ENCODE measurements around the gene UMODL1.
A peak's percentile ranks its signal among the peaks of the same experiment; 100 is the strongest.

Gene UMODL1

DNA sequence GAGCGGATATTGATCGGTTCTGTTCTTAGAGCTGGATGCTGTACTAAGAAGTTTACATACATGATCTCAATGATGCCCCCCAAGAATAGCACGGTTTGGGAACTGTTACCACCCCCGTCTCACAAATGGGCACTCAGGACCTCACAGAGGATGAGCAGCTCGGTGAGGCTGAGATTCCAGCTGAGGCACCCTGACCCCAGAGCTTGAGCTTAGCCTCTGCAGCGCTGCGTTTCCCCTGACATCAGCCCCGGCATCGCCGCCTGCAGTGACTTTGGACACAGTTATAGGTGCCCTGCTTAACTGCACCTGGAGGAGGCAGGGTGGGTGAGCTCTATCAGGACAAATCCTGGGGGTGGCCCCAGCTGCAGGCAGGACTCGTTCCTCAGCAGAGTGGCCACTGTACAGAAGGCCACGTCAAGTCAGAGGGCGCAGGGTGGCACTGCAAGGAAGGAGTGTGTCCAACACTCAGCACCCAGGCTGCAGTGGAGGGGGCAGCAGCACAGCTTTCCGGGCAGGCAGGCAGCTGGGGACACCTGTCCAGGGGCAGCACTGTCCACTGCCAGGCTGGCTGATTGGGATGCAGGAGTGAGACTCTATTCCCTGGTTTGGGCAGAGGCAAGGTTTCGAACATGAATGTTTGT is 82.0 kb downstream of the UMODL1 start:
- no peak for DNase-seq

DNA sequence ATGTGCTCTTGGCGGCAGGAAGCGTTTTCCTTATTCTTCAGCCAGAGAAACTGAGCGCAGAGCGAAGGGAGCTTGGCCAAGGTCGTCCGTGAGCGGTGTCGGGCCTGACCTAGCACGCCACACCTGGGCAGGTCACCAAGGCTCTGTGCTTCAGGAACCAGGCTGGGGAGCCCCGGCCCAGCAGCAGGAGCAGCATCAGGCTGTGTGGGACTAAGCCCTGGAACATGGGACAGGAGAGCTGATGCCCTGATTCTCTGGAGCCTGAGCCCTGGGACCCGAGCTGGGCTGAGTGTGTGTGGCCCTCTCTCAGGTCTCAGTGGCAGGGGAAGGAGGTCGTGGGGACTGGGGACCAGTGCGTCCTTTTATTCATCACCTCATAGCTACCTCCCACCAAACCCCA is 82.6 kb downstream of the UMODL1 start:
- no peak for DNase-seq

DNA sequence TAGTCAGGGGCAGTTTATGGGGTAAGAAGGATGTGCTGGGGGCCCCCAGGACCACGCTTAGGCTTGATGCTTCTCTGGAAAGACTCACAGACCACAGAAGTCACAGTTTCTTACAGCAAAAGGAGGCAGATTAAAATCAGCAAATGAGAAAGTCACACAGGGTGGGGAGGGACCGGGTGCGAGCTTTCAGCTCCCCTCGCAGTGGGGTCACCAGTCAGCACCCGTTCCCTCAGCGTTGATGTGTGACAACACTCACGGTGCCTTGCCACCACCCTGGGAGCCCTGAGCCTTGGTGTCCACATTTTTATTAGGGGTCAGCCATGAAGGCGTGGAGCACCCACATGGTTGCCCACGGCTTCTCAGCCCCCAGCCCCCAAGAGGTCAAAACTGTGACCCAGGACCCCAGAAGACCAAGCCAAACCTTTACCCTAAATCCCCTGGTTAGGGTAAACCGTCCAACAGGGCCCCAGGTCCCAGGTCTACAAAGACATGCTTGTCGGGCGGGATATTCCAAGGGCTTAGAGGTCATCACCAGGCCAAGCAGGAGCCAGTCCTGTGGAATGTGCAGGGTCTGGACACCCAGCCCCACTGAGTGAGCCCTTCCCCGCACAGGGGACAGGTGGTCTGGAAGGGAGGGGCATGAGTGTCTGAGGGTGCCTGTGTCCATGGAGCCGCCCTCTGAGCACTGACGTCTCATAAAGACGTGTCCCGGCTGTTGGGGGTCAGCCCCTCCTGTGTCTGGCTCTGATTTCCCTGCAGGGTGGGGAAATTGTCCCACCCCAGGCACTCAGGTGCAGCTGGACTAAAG is 83.3 kb downstream of the UMODL1 start:
- DNase-seq = no peak

DNA sequence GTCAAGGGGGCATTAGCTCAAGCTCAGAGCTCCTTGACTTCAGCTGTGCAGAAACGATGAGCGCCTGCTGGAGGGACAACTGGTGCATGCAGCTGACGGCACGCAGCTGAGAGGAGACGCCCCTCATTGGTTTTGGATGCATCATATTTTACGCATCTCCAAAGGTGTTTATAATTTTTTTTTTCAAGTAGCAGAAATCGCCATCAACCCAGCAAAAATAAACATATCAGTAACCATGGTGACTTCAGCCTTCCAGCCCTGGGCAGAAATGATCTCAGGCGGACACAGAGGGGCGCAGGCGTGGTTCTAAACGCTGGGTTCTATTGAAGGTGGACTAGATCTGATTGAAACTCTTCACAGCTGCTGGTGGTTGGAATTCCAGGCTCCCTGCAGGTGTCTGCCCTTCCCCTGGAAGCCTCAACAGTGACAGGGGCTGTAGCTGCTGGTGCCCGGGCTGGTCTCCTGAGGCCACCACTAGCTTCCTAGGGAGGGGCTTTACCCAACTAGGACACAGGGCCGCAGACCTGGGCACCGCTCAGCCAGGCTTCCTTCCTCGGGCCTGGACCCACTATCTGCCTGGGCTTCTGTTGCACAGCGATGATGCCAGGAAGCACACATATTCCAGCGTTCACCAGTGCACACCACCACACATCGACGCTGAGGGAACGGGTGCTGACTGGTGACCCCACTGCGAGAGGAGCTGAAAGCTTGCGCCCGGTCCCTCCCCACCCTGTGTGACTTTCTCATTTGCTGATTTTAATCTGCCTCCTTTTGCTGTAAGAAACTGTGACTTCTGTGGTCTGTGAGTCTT is 84.1 kb downstream of the UMODL1 start:
- no peak for DNase-seq

DNA sequence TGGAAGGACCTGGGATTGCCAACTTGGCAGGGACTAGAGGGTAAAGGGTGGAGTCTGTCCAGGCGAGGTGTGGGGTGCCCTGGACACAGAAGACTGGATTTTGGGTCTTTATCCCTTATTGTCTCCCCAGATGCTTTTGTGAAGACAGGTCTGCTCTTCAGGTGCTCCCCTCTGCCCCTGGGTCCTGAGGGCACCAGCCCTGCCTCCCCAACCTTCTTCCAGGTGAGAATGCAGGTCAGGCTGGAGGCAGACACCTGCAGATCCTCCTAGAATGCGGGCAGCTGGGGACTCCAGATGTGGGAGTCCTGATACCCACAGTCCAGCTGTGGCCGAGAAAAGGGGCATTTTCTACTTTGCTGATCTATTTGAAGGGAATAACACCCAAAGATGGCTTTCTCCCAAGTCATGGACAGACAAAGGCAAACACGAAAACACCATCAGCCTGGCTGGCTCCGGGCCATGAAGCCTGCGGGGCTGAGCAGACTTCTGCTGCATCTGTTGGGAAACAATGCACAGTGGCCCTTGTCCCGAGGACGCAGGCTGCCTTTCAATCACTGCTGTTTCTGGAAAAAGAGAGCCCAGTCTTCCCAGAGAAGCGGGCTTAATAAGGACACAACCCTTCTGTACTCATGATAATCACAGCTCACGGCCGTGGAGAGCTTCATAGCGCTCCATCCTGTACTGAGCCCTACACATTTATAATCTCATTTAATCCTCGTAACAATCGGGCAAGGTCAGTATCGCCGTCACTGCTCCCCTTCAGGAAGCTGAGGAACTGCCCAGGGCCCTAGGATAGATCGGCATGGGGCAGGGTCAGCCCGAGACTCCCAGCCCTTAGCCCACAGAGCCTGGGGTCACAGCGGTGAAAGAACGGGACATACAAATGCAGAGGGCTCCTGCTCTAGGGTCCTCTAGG is 85.8 kb downstream of the UMODL1 start:
- no peak for DNase-seq

DNA sequence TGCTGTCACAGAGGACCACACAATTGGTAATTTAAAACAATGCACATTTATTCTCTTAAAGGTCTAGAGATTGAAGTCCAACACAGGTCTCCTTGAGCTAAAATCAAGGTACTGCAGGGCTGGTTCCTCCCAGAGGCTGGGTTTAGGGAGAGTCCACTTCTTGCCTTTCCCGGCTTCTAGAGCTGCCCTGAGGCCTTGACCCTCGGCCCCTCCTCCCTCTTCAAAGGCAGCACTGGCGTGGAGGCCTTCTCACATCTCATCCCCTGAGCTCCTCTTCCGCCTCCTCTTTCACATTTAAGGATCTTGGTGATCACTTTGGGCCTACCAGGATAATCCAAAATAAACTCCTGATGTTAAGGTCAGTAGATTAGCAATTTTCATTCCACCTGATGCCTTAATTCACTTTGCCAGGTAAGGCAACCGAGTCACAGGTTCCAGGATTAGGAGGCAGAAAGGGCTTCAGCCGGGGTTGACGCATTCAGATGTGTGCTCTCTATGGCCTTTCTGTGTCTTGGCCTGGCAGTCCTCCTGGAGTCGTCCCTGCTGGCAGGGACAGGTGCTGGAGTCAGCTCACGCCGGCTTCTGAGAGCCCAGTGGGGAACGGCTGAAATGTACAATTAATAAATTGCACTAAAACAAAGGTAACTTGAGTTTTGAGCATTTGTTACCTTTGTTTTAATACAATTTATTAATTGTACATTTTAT is 86.6 kb downstream of the UMODL1 start:
- DNase-seq = no peak

DNA sequence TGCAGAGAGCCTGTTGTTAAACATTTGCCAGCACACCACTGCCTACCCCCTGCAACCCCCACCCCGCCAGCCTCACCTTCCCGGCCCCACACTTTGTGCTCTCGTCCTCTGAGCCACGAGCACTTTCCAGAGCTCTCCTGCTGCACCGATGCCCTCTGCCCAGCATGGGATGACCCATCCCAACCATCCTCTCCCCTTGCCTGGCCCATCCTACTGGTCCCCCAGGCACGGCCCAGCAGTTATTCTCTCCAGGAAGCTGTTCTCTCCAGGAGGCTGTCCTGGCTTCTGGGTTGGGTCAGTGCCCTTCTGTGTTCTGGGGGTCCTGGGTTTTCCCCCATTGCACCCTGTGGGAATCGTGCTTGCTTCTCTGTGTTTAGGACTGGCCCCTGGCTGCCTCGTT is 87.7 kb downstream of the UMODL1 start:
- no peak for DNase-seq

DNA sequence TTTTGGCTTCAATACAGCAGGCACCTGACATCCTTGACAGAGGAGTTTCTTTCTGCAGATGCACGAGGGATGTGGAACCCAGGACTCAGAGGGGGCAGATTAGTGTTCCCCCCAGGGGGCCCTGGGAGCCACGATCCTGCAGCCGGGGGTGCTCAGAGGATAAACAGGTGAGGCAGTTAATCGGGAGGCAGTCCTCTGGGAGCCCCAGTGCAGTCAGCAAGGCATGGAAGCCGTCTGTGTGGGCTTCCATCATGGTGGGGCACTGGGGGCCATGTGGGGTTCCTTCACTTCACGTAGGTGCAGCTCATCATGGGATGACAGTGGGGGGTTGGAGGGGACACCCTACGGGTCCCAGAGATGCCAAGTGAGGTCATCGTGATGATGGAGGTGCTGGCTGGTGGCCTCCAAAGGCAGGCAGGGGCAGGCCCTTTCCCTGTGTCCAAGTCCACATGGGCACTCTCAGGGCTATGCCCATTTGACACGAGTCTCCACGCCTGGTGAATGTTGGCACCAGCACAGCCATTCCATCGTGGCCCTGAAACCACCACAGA is 88.5 kb downstream of the UMODL1 start:
- DNase-seq = no peak

DNA sequence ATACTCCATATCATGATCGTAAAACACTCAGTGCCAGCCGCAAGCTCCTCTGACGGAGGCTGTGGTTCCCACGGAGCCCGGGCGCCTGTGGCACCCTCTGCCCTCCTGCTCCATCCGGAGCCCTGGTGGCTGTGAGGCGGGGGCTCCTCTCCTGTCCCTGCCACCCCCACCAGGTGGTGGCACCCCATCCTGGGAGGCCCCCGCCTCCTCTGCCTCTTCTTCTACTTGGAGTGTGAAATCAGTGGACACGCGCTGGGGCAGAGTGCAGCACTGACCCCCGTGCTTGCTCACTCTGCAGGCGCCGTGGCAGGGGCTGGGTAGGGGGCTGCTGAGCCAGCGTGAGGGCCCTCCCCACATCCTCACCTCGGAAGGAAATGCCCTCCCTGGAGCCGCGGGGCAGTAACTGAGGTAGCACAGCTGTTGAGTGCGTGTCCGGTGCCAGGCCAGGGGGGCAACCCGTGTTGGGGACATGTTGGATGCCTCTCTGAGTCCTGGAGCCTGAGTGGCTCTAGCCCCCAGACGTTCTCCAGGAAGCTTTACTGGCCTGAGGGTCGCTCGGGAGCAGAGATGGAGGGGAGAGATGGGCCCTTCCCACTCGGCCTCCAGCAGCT is 89.1 kb downstream of the UMODL1 start:
- DNase-seq = no peak

DNA sequence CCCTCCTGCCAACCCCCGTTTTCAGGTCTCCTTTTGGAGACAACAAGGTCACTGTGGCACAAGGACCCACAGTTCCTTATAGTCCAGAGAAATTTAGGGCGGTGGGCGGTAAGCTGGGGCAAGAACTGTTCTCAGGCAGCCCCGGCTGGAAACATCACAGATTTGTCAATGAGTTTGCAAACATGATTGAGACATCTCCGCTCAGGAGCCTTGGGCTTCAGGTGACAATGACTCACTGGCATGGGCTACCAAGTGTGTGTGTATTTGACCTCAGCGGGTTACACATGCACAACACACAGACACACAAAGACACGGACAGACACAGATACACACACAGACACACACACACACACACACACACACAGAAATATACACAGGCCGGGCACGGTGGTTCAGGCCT is 89.6 kb downstream of the UMODL1 start:
- DNase-seq = no peak

DNA sequence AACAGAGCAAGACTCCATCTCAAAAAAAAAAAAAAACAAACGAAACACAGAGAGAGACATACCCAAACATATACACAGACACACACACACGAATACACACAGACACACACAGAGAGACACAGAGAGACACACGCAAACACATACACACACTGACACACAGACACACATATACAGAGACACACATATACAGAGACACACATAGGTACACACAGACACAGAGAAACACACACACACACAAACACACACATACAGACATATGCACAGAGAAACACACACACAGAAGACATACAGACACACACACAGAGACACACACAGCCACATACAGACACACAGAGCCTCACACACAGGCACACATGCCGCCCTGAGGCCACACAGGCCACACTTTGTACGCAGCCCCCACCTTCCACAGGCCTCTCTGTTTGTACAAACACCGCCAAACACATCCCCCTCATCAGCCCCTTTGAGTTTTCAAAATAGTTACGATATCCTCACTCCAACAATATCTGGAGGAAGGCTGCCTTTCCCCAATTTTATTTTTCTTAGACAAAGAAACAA is 90.4 kb downstream of the UMODL1 start:
- no peak for DNase-seq

DNA sequence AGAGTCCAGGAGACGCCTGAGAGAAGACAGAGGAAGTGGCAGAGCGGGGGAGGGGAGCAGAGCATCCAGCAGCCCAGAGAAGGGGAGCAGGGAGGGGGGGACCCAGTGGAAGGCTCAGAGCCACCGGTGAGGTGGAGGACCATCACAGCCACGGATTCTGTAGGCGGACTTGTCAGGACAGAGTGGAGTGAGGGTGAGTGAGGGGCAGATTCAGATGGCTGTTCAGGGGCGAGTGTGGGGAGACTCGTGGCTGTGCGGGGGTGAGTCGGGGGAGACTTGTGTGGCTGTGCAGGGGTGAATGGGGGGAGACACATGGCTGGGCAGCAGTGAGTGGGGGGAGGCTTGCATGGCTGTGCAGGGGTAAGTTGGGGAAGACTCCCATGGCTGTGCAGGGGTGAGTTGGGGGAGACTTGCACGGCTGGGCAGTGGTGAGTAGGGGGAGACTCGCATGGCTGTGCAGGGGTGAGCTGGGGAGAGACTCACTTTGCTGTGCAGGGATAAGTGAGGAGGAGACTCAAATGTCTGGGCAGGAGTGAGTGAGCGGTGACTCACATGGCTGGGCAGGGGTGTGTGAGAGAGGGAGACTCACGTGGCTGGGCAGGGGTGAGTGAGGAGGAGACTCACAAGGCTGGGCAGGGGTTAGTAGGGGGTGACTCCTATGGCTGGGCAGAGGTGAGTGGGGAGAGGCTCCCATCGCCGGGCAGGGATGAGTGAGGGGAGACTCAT is 91.0 kb downstream of the UMODL1 start:
- DNase-seq = no peak

DNA sequence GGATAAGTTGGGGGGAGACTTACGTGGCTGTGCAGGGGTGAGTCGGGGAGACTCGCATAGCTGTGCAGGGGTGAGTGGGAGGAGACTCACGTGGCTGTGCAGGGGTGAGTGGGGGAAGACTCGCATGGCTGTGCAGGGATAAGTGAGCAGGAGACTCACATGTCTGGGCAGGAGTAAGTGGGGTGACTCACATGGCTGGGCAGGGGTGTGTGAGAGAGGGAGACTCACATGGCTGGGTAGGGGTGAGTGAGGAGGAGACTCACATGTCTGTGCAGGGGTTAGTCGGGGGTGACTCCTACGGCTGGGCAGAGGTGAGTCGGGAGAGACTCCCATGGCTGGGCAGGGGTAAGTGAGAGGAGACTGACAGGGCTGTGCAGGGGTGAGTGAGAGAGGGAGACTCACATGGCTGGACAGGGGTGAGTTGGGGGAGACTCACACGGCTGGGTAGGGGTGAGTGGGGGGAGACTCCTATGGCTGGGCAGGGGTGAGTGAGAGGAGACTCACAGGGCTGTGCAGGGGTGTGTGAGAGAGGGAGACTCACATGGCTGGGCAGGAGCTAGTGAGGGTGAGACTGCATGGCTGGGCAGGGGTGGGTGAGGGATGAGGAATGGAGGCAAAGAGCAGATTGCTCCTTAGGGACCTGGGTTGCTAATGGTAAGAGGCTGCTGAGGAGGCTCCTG is 91.9 kb downstream of the UMODL1 start:
- DNase-seq = no peak

DNA sequence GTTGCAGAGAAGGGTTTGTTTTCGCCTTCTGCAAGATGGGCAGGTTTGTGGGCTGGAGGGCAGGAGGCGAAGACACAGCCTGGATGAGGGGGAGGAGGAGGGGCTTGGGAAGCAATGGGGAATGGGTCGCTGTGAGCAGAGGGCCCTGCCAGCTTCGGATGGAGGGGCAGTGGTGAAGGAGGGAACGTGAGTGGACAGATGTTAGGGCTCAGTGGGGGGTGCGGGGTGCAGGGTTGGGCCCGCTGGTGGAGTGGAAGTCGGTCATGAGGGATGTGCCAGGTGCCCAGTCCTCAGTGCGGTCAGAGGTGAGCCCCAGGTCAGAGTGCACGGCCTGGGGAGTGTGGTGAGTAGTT is 92.4 kb downstream of the UMODL1 start:
- no peak for DNase-seq

DNA sequence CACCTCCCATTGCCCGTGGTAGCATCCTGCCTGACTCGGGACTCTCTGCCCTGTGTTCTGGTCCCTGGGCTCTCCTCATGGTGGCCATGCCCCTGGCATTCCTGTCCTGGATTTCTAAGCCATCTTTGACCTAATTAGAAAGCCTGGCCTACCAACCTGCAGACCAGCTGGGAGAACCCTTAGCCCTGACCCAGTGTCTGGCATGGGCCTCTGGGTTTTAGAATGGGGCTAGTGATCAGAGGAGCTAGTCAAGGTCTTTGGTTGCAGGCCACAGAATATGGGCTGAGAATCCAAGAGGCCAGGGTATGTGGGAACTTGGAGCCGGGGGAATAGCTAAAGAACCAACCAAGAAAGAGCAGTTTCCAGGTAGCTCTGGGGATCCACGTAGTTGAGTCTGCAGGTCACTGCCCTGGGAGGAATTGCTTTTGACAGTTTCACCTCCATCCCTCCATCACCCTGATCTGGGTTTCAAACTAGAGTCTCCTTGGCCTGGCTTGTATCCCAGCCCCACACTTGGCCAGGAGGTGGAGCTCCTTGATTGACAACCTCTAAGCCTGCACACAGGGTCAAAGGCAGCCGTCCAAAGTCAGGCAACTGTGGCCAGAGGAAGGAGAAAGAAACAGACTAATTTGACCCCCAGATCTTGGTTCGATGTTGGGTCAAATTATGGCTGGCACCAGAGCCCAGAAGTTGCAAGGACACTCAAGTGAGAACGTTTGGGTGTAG is 93.1 kb downstream of the UMODL1 start:
- peak; percentile 55 for DNase-seq

DNA sequence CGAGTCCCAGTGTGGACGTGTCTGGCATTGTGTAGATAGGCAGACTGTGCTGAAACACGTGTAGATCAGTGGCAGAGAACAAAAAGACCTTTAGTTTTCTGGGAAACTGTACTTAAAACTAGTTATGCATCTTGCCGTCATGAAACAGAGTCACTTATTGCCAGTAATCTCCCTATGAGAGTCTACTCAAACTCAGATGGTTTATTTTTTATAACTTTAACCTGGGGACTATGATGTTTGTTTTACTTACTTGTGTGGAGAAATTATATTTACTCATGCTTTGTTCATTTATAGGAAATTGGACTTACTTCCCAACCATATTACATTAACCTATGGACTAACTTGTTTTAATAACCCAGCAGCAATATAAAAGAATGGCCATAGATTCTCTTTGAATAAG is 93.7 kb downstream of the UMODL1 start:
- no peak for DNase-seq

DNA sequence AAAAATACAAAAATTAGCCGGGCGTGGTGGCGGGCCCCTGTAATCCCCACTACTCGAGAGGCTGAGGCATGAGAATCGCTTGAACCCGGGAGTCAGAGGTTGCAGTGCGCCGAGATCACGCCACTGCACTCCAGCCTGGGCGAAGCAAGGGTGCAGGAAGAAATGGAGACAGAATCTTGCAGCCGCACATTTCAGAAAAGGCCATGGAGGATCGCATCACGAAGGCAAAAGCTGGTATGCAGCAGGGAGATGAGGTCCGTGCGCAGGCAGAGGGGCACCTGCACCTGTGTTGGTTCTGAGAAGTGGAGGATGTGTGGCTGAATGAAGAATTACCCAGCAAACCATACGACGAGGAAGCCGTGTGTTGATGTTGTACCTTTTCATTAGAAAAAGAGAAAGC is 94.8 kb downstream of the UMODL1 start:
- DNase-seq = no peak

DNA sequence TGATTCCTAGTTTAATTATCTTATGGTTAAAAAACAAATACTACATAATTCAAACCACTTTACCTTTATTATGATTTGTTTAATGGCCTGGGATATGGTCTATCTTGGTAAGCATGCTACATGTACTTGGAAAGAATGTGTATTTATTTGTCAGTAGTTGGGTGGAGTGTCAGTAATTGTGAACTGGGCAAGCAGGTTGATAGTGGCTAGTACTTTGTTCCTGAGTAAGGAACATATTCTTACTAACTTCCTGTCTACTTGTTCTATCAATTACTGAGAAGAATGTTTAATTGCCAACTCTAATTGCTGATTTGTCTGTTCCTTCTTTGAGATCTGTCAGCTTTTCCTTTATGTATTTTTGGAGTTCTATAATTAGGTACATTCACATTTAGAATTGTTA is 98.6 kb downstream of the UMODL1 start:
- no peak for DNase-seq

Data from CD4-positive, alpha-beta T cell treated with Interferon gamma for 1 hour (primary cell).